Measurements from ENCODE around the gene CD300LF.

DNA sequence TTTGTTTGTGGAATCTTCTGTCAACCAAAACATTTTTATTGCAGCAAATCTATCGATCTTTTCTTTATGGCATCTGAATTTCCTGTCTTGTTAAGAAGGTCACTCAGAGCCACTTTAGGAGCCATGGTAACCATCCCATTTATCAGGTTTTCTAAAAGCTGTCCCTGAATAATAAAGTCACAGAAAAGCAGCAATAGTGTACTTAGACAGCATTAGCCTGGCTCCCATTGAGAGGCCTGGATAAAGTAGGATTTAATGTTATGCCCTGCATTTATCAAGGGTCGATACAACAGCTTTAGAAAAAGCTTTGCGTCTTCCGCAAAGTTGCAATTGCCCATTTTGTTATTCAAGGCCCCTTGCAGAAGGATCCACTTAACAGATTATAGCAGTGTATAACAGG is 10.1 kb upstream of the CD300LF start:
- TF ChIP-seq, protein P1, sequence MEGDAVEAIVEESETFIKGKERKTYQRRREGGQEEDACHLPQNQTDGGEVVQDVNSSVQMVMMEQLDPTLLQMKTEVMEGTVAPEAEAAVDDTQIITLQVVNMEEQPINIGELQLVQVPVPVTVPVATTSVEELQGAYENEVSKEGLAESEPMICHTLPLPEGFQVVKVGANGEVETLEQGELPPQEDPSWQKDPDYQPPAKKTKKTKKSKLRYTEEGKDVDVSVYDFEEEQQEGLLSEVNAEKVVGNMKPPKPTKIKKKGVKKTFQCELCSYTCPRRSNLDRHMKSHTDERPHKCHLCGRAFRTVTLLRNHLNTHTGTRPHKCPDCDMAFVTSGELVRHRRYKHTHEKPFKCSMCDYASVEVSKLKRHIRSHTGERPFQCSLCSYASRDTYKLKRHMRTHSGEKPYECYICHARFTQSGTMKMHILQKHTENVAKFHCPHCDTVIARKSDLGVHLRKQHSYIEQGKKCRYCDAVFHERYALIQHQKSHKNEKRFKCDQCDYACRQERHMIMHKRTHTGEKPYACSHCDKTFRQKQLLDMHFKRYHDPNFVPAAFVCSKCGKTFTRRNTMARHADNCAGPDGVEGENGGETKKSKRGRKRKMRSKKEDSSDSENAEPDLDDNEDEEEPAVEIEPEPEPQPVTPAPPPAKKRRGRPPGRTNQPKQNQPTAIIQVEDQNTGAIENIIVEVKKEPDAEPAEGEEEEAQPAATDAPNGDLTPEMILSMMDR (IDR thresholded peaks at IDR 0.05), result no peak
- TF ChIP-seq POLR2A (IDR thresholded peaks at IDR 0.05), result no peak
